GM12878 (cell line): ENCODE results near the gene FKBP7. TPM values are rescaled to one million over a fixed set of nuclear protein-coding genes. Genes with fewer than 3 reads are reported as not detected.
A peak's percentile ranks its signal among the peaks of the same experiment; 100 is the strongest.

Experiments
- BHLHE40 ChIP-seq, 2 experiments: fragments of 450-650 bp in 1 of 2; IDR thresholded peaks; 2 replicates each; pipeline ENCODE4 v1.6.1; 2011 to 2017; ENCODE audit warnings: low read depth in 2 of 2, borderline replicate concordance in 1 of 2, improper control_type of control experiment in 1 of 2, low read length in 1 of 2, mild to moderate bottlenecking in 1 of 2
- BRCA1 ChIP-seq: IDR thresholded peaks from 2 replicates; pipeline ENCODE4 v1.6.1; 2011; ENCODE audit warnings: low read depth, low read length, improper control_type of control experiment
- CBX3 ChIP-seq: fragments of 200-600 bp; sonication (generic); IDR thresholded peaks from 2 replicates; pipeline ENCODE4 v1.6.1; 2016; ENCODE audit warnings: low read depth, borderline replicate concordance
- CBX5 ChIP-seq: sonication (generic); IDR thresholded peaks from 2 replicates; pipeline ENCODE4 v1.6.1; 2016; ENCODE audit warnings: low read depth, moderate library complexity, mild to moderate bottlenecking, inconsistent platforms
- CHD2 ChIP-seq: IDR thresholded peaks from 2 replicates; pipeline ENCODE4 v1.6.1; 2011; ENCODE audit warnings: low read depth, low read length, improper control_type of control experiment, borderline replicate concordance
- CUX1 ChIP-seq: IDR thresholded peaks from 2 replicates; pipeline ENCODE4 v1.6.1; 2012; ENCODE audit warnings: improper control_type of control experiment, low read depth, low read length; ENCODE audit not compliant: insufficient replicate concordance
- EED ChIP-seq: sonication (generic); IDR thresholded peaks from 2 replicates; pipeline ENCODE4 v1.6.1; 2016; ENCODE audit warnings: antibody characterized with exemption, low read depth
- ETV6 ChIP-seq, 2 experiments: fragments of 450-650 bp in 1 of 2; IDR thresholded peaks in 1 of 2; conservative IDR thresholded peaks in 1 of 2; 2 replicates each; pipeline ENCODE4 v1.6.1; 2014; ENCODE audit warnings: antibody characterized with exemption in 1 of 2, borderline replicate concordance in 1 of 2, low read depth in 1 of 2, mild to moderate bottlenecking in 1 of 2, moderate library complexity in 1 of 2
- FOXM1 ChIP-seq: IDR thresholded peaks from 2 replicates; pipeline ENCODE4 v1.6.1; 2012; ENCODE audit warnings: low read depth, mild to moderate bottlenecking, inconsistent platforms, low read length, moderate library complexity
- IKZF2 ChIP-seq, 2 experiments: fragments of 450-650 bp; IDR thresholded peaks; 2 replicates each; pipeline ENCODE4 v1.6.1; 2017; ENCODE audit warnings: mild to moderate bottlenecking in 2 of 2, moderate library complexity in 2 of 2
- MEF2A ChIP-seq: IDR thresholded peaks from 2 replicates; pipeline ENCODE4 v1.6.1; 2011; ENCODE audit warnings: low read depth, mild to moderate bottlenecking, low read length, moderate library complexity; ENCODE audit not compliant: insufficient read depth
- MEF2B ChIP-seq: fragments of 450-650 bp; IDR thresholded peaks from 2 replicates; pipeline ENCODE4 v1.6.1; 2018; ENCODE audit warnings: mild to moderate bottlenecking, moderate library complexity; ENCODE audit not compliant: partially characterized antibody, poor library complexity, severe bottlenecking
- NFXL1 ChIP-seq: fragments of 450-650 bp; IDR thresholded peaks from 2 replicates; pipeline ENCODE4 v1.6.1; 2017; ENCODE audit warnings: antibody characterized with exemption, mild to moderate bottlenecking, borderline replicate concordance
- NR2F1 ChIP-seq: fragments of 450-650 bp; conservative IDR thresholded peaks from 2 replicates; pipeline ENCODE4 v1.6.1; 2017; ENCODE audit warnings: mild to moderate bottlenecking
- NRF1 ChIP-seq: conservative IDR thresholded peaks from 2 replicates; pipeline ENCODE4 v1.6.1; 2011; ENCODE audit warnings: mild to moderate bottlenecking, low read depth, low read length, improper control_type of control experiment
- POLR2AphosphoS2 ChIP-seq: IDR thresholded peaks from 2 replicates; pipeline ENCODE4 v1.6.1; 2011; ENCODE audit warnings: low read depth, mild to moderate bottlenecking, low read length, improper control_type of control experiment, moderate library complexity
- RBBP5 ChIP-seq: fragments of 200-600 bp; sonication (generic); conservative IDR thresholded peaks from 2 replicates; pipeline ENCODE4 v1.6.1; 2016
- RFX5 ChIP-seq: IDR thresholded peaks from 2 replicates; pipeline ENCODE4 v1.6.1; 2011; ENCODE audit warnings: low read depth, low read length, improper control_type of control experiment
- SIN3A ChIP-seq: IDR thresholded peaks from 2 replicates; pipeline ENCODE4 v1.6.1; 2012; ENCODE audit warnings: low read depth, low read length, improper control_type of control experiment
- SMAD5 ChIP-seq: IDR thresholded peaks from 2 replicates; pipeline ENCODE4 v1.6.1; 2016; ENCODE audit warnings: antibody characterized with exemption, low read depth
- TAF1 ChIP-seq: IDR thresholded peaks from 2 replicates; pipeline ENCODE4 v1.6.1; 2011; ENCODE audit warnings: mild to moderate bottlenecking, low read depth, low read length, borderline replicate concordance
- TARDBP ChIP-seq: IDR thresholded peaks from 2 replicates; pipeline ENCODE4 v1.6.1; 2016; ENCODE audit warnings: borderline replicate concordance
- TBL1XR1 ChIP-seq: IDR thresholded peaks from 2 replicates; pipeline ENCODE4 v1.6.1; 2012; ENCODE audit warnings: low read depth, low read length, improper control_type of control experiment
- YBX1 ChIP-seq: fragments of 450-650 bp; IDR thresholded peaks from 2 replicates; pipeline ENCODE4 v1.6.1; 2016; ENCODE audit warnings: antibody characterized with exemption
- polyA plus RNA-seq, 11 experiments: library from polyadenylated mRNA; depleted of rRNA in 4 of 11; unstranded in 6 of 11; stranded (reverse) in 5 of 11; fragments of >200 nt; fragmentation: Nextera tagmentation in 4 of 11; fragmentation: Illumina TruSeq in 1 of 11; extraction: Ambion mirVana in 4 of 11; extraction: Trizol in 1 of 11; gene quantifications; 1 replicate in 1 of 11; 2 replicates in 10 of 11; pipeline versions ENCODE4 v1.2.1 to v1.2.3, GENCODE V29; 2011 to 2016; ENCODE audit warnings: inconsistent platforms in 2 of 11, missing spikeins in 2 of 11, low read depth in 1 of 11
- total RNA-seq, 4 experiments: library from RNA; depleted of rRNA in 3 of 4; stranded (reverse); fragments of >200 nt in 3 of 4; fragmentation: Illumina TruSeq in 1 of 4; extraction: Trizol in 1 of 4; gene quantifications; 2 replicates each; pipeline versions ENCODE4 v1.2.1 to v1.2.3, GENCODE V29; 2013 to 2021
- TF ChIP-seq, protein P1 (sequence below): fragments of 450-650 bp; IDR thresholded peaks from 2 replicates; pipeline ENCODE4 v1.6.1; 2017; ENCODE audit warnings: low read depth, mild to moderate bottlenecking, moderate library complexity

Gene FKBP7
- total and polyA plus RNA-seq, 10 of the 15 experiments (the other 5 are each of a cell fraction or from before 2014, with no cell fraction given) = 5.6 to 16.7 (median 12.5) TPM

DNA sequence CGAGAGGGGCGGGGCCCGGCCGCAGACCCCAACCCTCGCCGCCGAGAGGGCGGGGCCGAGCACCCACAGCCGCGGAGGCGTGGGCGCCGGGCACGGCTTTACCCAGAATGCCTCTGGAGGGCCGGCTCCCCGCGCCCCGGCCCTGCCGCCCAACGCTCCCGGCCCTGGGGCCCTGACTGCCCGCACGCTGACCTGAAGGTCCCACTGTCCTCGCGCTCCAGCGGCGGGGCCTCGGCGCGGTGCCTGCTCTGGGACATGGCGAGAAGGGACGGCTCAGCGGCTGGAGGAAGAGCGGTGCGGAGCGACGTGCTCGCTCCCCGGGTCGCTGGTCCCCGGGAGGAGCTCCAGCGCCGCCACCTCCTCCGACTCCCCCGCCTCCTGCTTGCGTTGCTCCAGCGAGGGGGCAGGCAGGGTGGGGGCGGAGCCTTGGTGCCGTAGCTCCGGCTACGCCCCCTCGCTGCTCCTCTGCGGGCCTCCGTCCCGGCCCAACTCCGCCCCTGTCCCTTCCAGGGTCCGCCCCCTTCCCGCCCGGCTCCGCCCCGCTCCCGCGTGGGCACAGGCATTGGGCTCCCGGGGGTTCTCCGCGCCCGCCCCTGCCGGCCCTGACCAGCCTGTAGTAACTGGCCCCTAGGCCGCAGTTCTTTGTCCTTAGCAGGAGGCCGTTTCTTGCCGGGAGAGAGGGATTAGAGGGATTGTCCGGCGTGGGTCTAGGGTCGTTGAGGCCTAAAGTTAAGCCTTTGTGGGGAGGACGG is 27.4 kb downstream of the FKBP7 start, which contains the start of the genes PJVK and PRKRA (continued):
- TF ChIP-seq MEF2A = no peak
- TF ChIP-seq, protein P1, sequence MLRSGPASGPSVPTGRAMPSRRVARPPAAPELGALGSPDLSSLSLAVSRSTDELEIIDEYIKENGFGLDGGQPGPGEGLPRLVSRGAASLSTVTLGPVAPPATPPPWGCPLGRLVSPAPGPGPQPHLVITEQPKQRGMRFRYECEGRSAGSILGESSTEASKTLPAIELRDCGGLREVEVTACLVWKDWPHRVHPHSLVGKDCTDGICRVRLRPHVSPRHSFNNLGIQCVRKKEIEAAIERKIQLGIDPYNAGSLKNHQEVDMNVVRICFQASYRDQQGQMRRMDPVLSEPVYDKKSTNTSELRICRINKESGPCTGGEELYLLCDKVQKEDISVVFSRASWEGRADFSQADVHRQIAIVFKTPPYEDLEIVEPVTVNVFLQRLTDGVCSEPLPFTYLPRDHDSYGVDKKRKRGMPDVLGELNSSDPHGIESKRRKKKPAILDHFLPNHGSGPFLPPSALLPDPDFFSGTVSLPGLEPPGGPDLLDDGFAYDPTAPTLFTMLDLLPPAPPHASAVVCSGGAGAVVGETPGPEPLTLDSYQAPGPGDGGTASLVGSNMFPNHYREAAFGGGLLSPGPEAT = no peak; the same call in none of the 2 replicates
- TF ChIP-seq CHD2 = peak; percentile 32; the same call in 1 of the 2 replicates
- no peak for TF ChIP-seq NRF1
- peak; percentile 46; the same call in 1 of the 2 replicates for TF ChIP-seq EED
- peak; percentile 39 to 50; a peak in 1 of 4 replicates for TF ChIP-seq IKZF2 (IDR thresholded peaks at IDR 0.05)
- TF ChIP-seq SMAD5 = peak; percentile 84
- no peak for TF ChIP-seq ETV6 (conservative IDR thresholded peaks at IDR 0.05 in 1 of 2, IDR thresholded peaks at IDR 0.05 in 1 of 2; ENCODE audit: borderline replicate concordance in 1 of 2, low read depth in 1 of 2)
- peak; percentile 58; the same call in 1 of the 2 replicates for TF ChIP-seq TAF1
- TF ChIP-seq NR2F1 = peak; percentile 77
- no peak for TF ChIP-seq CUX1
- TF ChIP-seq CBX3 = no peak
- TF ChIP-seq TBL1XR1 = no peak
- no peak; the same call in 1 of the 2 replicates for TF ChIP-seq CBX5
- no peak for TF ChIP-seq NFXL1
- TF ChIP-seq BRCA1 = no peak
- TF ChIP-seq MEF2B = no peak
- TF ChIP-seq BHLHE40 (IDR thresholded peaks at IDR 0.05; ENCODE audit: borderline replicate concordance in 1 of 2, low read depth in 2 of 2, low read length in 1 of 2) = peak; percentile 54 to 92; a peak in 3 of 4 replicates
- TF ChIP-seq FOXM1 = no peak
- TF ChIP-seq YBX1 = no peak
- TF ChIP-seq SIN3A = peak; percentile 66; the same call in 1 of the 2 replicates
- TF ChIP-seq TARDBP = no peak
- no peak for TF ChIP-seq RBBP5
- peak; percentile 80 for TF ChIP-seq POLR2AphosphoS2
- TF ChIP-seq RFX5 = no peak
